NCI-H187 treated with DMSO at 0.1 percent for 48 hours (cell line): ENCODE measurements around the gene MYO7B.
"Not testable (repeated sequence)": the region's sequence is repeated elsewhere in the genome, so short reads cannot be mapped to it uniquely, and the experiment has no call there.

Source experiments
- DNase-seq: peaks from one replicate; lab custom pipeline; 2025; lab: John Stamatoyannopoulos, UW

MYO7B gene

GRCh38 chr2:127551221-127551930 lies 15.9 kb downstream of the MYO7B start:
- no peak for DNase-seq

GRCh38 chr2:127552336-127552735 lies 16.9 kb downstream of the MYO7B start:
- no peak for DNase-seq

GRCh38 chr2:127552846-127553245 lies 17.4 kb downstream of the MYO7B start:
- no peak for DNase-seq

GRCh38 chr2:127558911-127559310 lies 23.4 kb downstream of the MYO7B start:
- DNase-seq = no peak

GRCh38 chr2:127559454-127559853 lies 24.0 kb downstream of the MYO7B start:
- no peak for DNase-seq

- DNase-seq = no peak
Measured at GRCh38 chr2:127560201-127560930, 24.9 kb downstream of the MYO7B start.

GRCh38 chr2:127560931-127561280 lies 25.4 kb downstream of the MYO7B start:
- DNase-seq = no peak

GRCh38 chr2:127561371-127561770 lies 25.9 kb downstream of the MYO7B start:
- DNase-seq = no peak

GRCh38 chr2:127562936-127563335 lies 27.5 kb downstream of the MYO7B start:
- DNase-seq = no peak

GRCh38 chr2:127563458-127564428 lies 28.3 kb downstream of the MYO7B start:
- DNase-seq = no peak

- DNase-seq = no peak
Measured at GRCh38 chr2:127564429-127565260, 29.2 kb downstream of the MYO7B start.

- no peak for DNase-seq
Measured at GRCh38 chr2:127565261-127566138, 30.0 kb downstream of the MYO7B start.

- no peak for DNase-seq
Measured at GRCh38 chr2:127566139-127566417, 30.6 kb downstream of the MYO7B start.

GRCh38 chr2:127566576-127566975 lies 31.1 kb downstream of the MYO7B start:
- no peak for DNase-seq

GRCh38 chr2:127567351-127567854 lies 31.9 kb downstream of the MYO7B start:
- no peak for DNase-seq

GRCh38 chr2:127568128-127568527 lies 32.6 kb downstream of the MYO7B start:
- no peak for DNase-seq

- DNase-seq = no peak
Measured at GRCh38 chr2:127569666-127570065, 34.2 kb downstream of the MYO7B start.

GRCh38 chr2:127570282-127571250 lies 35.1 kb downstream of the MYO7B start:
- DNase-seq = no peak

- not testable (repeated sequence) for DNase-seq
Measured at GRCh38 chr2:127572352-127572751, 36.9 kb downstream of the MYO7B start.
